ENCODE measurements around the gene FEN1.

DNA sequence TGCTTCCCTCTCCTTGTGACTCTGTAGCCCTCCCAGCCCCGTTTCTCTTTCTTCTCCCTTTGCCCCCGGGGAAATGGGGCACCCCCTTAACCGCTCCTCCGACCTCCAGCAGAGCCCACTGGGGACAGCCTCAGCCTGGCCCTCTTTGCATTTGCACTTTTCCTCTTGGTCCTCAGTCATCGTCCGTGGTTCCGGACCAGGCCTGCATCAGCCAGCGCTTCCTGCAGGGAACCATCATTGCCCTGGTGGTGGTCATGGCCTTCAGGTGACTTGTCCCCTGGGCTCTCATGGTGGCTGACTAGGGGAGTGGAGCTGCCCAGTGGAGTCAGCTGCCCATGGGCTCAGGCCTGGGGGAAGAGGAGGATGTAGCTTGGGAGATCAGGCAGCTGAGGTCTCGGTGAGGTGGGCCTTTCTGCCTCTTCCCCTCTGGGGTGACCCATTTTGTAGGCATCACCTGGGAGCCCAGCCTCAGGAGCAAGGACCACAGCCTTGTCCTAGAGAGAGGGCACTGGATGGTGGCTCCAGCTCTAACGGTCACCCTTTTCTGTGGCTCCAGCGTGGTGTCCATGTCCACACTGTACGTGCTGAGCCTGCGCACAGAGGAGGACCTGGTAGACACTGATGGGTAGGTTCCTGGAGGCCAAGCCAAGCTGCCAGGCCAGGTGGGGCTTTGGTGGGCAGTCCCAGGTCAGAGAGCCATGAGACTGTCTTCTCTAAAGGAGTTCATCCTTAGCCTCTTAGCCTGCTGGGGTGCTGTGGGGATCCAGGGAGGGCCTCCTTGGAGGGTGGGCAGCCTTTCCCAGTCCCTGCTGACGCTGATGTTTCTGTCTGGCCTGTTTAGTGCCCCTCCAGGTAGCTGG, 12.8 kb upstream of the FEN1 start:
- TF ChIP-seq, protein P1, sequence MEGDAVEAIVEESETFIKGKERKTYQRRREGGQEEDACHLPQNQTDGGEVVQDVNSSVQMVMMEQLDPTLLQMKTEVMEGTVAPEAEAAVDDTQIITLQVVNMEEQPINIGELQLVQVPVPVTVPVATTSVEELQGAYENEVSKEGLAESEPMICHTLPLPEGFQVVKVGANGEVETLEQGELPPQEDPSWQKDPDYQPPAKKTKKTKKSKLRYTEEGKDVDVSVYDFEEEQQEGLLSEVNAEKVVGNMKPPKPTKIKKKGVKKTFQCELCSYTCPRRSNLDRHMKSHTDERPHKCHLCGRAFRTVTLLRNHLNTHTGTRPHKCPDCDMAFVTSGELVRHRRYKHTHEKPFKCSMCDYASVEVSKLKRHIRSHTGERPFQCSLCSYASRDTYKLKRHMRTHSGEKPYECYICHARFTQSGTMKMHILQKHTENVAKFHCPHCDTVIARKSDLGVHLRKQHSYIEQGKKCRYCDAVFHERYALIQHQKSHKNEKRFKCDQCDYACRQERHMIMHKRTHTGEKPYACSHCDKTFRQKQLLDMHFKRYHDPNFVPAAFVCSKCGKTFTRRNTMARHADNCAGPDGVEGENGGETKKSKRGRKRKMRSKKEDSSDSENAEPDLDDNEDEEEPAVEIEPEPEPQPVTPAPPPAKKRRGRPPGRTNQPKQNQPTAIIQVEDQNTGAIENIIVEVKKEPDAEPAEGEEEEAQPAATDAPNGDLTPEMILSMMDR (IDR thresholded peaks at IDR 0.05), result no peak
- TF ChIP-seq POLR2A (IDR thresholded peaks at IDR 0.05) (no peak), EP300 (IDR thresholded peaks at IDR 0.05) (no peak)

All from upper lobe of left lung (tissue), 4 donors.